Fibroblast of villous mesenchyme (primary cell): ENCODE results near the gene PANK4. TPM values are rescaled to one million over a fixed set of nuclear protein-coding genes. Genes with fewer than 3 reads are reported as not detected.

Source experiments
- DNase-seq: peaks from one replicate; pipeline ENCODE4 v3.0.0-alpha.2; 2010; ENCODE audit warnings: low read depth
- H3K4me3 ChIP-seq: 2 replicates; pipeline ENCODE4 v1.5.1; 2011; ENCODE audit warnings: low read depth, mild to moderate bottlenecking, low read length
- CTCF ChIP-seq: IDR thresholded peaks from 2 replicates; pipeline ENCODE4 v1.5.1; 2012; ENCODE audit warnings: low read depth, mild to moderate bottlenecking, low read length; ENCODE audit not compliant: insufficient read depth
- total RNA-seq: library from RNA; depleted of rRNA; stranded (reverse); fragments of >200 nt; gene quantifications from 2 replicates; pipeline ENCODE4 v1.2.3, GENCODE V29; 2012

PANK4 gene
- total RNA-seq, 1 donor: 27.6 TPM

- no peak overlapping the region for H3K4me3 ChIP-seq
- no peak for DNase-seq
- TF ChIP-seq CTCF: no peak
Observed at GRCh38 chr1:2541619-2542245, 15.3 kb upstream of the PANK4 start.

GRCh38 chr1:2540816-2541492 lies 14.6 kb upstream of the PANK4 start:
- H3K4me3 ChIP-seq: no peak overlapping the region
- DNase-seq: no peak
- no peak for TF ChIP-seq CTCF

GRCh38 chr1:2539312-2539907 lies 13.0 kb upstream of the PANK4 start:
- peak; percentile 32 for TF ChIP-seq CTCF
- no peak overlapping the region for H3K4me3 ChIP-seq
- no peak for DNase-seq

- H3K4me3 ChIP-seq: no peak overlapping the region
- DNase-seq: no peak
- TF ChIP-seq CTCF: no peak
Observed at GRCh38 chr1:2538872-2539271, 12.5 kb upstream of the PANK4 start.

GRCh38 chr1:2538376-2538775 lies 12.0 kb upstream of the PANK4 start:
- no peak for DNase-seq
- no peak overlapping the region for H3K4me3 ChIP-seq
- no peak for TF ChIP-seq CTCF

GRCh38 chr1:2537784-2538115 lies 11.4 kb upstream of the PANK4 start:
- no peak overlapping the region for H3K4me3 ChIP-seq
- no peak for DNase-seq
- TF ChIP-seq CTCF: no peak
